DMS79 treated with DMSO at 0.1 percent for 48 hours (cell line): ENCODE results near the gene B4GALNT3.
A peak's percentile ranks its signal among the peaks of the same experiment; 100 is the strongest.

ENCODE experiments used
- DNase-seq: peaks from one replicate; lab custom pipeline; 2025; lab: John Stamatoyannopoulos, UW

B4GALNT3 gene

GRCh38 chr12:559906-560455 is 100.2 kb downstream of the B4GALNT3 start:
- DNase-seq = no peak

- no peak for DNase-seq
These were observed 101.1 kb downstream of the B4GALNT3 start for GRCh38 chr12:560691-561390.

GRCh38 chr12:561391-561705 is 101.6 kb downstream of the B4GALNT3 start:
- DNase-seq = no peak

GRCh38 chr12:561908-562593 is 102.3 kb downstream of the B4GALNT3 start:
- DNase-seq = no peak

- no peak for DNase-seq
These were observed 102.9 kb downstream of the B4GALNT3 start for GRCh38 chr12:562634-563033.

GRCh38 chr12:563250-563781 is 103.6 kb downstream of the B4GALNT3 start:
- DNase-seq = peak; percentile 58

- no peak for DNase-seq
These were observed 104.1 kb downstream of the B4GALNT3 start for GRCh38 chr12:563787-564298.

GRCh38 chr12:565161-565560 is 105.4 kb downstream of the B4GALNT3 start:
- DNase-seq = no peak

GRCh38 chr12:565589-566105 is 105.9 kb downstream of the B4GALNT3 start:
- no peak for DNase-seq

GRCh38 chr12:568486-568885 is 108.7 kb downstream of the B4GALNT3 start:
- no peak for DNase-seq

GRCh38 chr12:569091-569676 is 109.4 kb downstream of the B4GALNT3 start:
- no peak for DNase-seq

GRCh38 chr12:569803-570434 is 110.2 kb downstream of the B4GALNT3 start:
- peak; percentile 74 for DNase-seq

- no peak for DNase-seq
These were observed 110.7 kb downstream of the B4GALNT3 start for GRCh38 chr12:570435-570920.

- DNase-seq = no peak
These were observed 111.4 kb downstream of the B4GALNT3 start for GRCh38 chr12:570921-571794.

- no peak for DNase-seq
These were observed 112.2 kb downstream of the B4GALNT3 start for GRCh38 chr12:571795-572531.

- no peak for DNase-seq
These were observed 112.8 kb downstream of the B4GALNT3 start for GRCh38 chr12:572532-572899.

- no peak for DNase-seq
These were observed 113.5 kb downstream of the B4GALNT3 start for GRCh38 chr12:573232-573631.

GRCh38 chr12:574475-575128 is 114.9 kb downstream of the B4GALNT3 start:
- no peak for DNase-seq

- no peak for DNase-seq
These were observed 115.4 kb downstream of the B4GALNT3 start for GRCh38 chr12:575129-575502.
